Brain microvascular endothelial cell (primary cell): ENCODE results near the gene CCL25.
"Not testable (repeated sequence)": the region's sequence is repeated elsewhere in the genome, so short reads cannot be mapped to it uniquely, and the experiment has no call there.

ENCODE experiments used
- DNase-seq: peaks from one replicate; pipeline ENCODE4 v3.0.0-alpha.2; 2020
- H3K27ac ChIP-seq: fragments of 250-450 bp; sonication (Bioruptor Pico); 2 replicates; pipeline ENCODE4 v1.5.1; 2020; ENCODE audit warnings: mild to moderate bottlenecking, moderate library complexity
- H3K27me3 ChIP-seq: fragments of 250-450 bp; sonication (Bioruptor Pico); replicated peaks from 2 replicates; pipeline ENCODE4 v1.5.1; 2020; ENCODE audit warnings: mild to moderate bottlenecking
- H3K36me3 ChIP-seq: fragments of 250-450 bp; sonication (Bioruptor Pico); replicated peaks from 2 replicates; pipeline ENCODE4 v1.5.1; 2020; ENCODE audit warnings: mild to moderate bottlenecking
- H3K4me3 ChIP-seq: 2 replicates; pipeline ENCODE4 v1.5.1; 2011; ENCODE audit warnings: low read depth, mild to moderate bottlenecking, control low read depth, low read length, moderate library complexity
- in situ Hi-C: cut with HindIII; loops from 2 replicates; pipeline ENCODE4 v1.10.0; 2017; ENCODE audit warnings: low sequenced_read_pairs, low pct_ligation_motif_present
- TF ChIP-seq, protein P1 (sequence below): IDR thresholded peaks from 2 replicates; pipeline ENCODE4 v1.5.1; 2011; ENCODE audit warnings: low read depth, mild to moderate bottlenecking, moderate library complexity, low read length, control low read depth, inconsistent platforms; ENCODE audit errors: missing control alignments

Gene CCL25

GRCh38 chr19:8020681-8021080 lies 31.9 kb upstream of the CCL25 start:
- DNase-seq = no peak
- Histone ChIP-seq H3K27me3 (no peaks in the 10 kb centered on the region), H3K4me3 (no peak overlapping the region), H3K36me3 (no peaks in the 10 kb centered on the region), H3K27ac (no peak overlapping the region)
- TF ChIP-seq, protein P1, sequence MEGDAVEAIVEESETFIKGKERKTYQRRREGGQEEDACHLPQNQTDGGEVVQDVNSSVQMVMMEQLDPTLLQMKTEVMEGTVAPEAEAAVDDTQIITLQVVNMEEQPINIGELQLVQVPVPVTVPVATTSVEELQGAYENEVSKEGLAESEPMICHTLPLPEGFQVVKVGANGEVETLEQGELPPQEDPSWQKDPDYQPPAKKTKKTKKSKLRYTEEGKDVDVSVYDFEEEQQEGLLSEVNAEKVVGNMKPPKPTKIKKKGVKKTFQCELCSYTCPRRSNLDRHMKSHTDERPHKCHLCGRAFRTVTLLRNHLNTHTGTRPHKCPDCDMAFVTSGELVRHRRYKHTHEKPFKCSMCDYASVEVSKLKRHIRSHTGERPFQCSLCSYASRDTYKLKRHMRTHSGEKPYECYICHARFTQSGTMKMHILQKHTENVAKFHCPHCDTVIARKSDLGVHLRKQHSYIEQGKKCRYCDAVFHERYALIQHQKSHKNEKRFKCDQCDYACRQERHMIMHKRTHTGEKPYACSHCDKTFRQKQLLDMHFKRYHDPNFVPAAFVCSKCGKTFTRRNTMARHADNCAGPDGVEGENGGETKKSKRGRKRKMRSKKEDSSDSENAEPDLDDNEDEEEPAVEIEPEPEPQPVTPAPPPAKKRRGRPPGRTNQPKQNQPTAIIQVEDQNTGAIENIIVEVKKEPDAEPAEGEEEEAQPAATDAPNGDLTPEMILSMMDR = no peak
- in situ Hi-C loops = no loop called here

DNA sequence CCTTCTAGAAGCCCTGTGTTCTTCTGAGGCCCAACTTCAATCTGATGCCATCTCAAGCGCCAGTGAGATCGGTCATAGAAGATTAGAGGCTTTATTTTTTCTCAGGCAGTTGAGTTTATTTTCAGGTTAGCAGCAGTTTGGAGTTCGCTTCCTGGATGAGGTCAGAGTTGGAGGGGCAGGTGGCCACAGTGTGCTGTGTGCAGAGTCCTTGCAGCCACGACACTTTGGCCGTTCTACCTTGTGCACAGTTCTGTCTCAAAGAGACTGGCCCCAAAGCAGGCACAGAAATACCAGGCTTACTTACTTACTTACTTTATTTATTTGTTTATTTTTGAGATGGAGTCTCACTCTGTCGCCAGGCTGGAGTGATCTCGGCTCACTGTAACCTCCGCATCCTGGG lies 31.2 kb upstream of the CCL25 start:
- TF ChIP-seq, protein P1 = no peak
- Histone ChIP-seq H3K27ac (no peak overlapping the region), H3K27me3 (no peaks in the 10 kb centered on the region), H3K4me3 (no peak overlapping the region), H3K36me3 (no peaks in the 10 kb centered on the region)
- no peak for DNase-seq
- in situ Hi-C loops = no loop called here

GRCh38 chr19:8022275-8022674 lies 30.3 kb upstream of the CCL25 start:
- Histone ChIP-seq H3K27ac (no peak overlapping the region), H3K4me3 (no peak overlapping the region), H3K36me3 (no peaks in the 10 kb centered on the region), H3K27me3 (no peaks in the 10 kb centered on the region)
- no peak for DNase-seq
- TF ChIP-seq, protein P1 = no peak
- in situ Hi-C loops = no loop called here

DNA sequence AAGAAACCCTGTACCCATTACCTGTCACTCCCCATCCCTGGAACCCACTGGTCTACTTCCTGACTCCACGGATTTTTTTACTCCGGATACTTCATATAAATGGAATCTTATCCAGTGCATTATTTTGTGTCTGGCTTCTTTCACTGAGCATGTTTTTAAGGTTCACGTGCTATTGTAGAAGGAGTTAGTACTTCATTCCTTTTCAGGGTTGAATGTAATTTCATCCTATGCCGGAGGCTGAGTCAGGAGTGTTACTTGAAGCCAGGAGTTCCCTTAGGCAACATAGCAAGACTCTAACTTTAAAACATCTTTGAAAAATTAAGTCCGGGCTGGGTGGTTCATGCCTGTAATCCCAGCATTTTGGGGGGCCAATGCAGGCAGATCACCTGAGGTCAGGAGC lies 29.2 kb upstream of the CCL25 start:
- Histone ChIP-seq H3K36me3 (no peaks in the 10 kb centered on the region), H3K27me3 (no peaks in the 10 kb centered on the region), H3K27ac (no peak overlapping the region), H3K4me3 (no peak overlapping the region)
- TF ChIP-seq, protein P1 = no peak
- DNase-seq = no peak
- in situ Hi-C loops = no loop called here

DNA sequence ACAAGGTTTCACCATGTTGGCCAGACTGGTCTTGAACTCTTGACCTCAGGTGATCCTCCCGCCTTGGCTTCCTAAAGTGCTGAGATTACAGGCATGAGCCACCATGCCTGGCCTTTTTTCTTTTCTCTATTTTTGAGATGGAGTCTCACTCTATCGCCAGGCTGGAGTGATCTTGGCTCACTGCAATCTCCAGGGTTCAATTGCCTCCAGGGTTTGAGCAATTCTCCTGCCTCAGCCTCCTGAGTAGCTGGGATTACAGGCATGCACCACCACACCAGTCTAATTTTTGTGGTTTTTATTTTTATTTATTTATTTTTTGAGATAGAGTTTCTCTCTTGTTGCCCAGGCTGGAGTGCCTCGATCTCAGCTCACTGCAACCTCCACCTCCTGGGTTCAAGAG lies 28.3 kb upstream of the CCL25 start:
- H3K36me3 ChIP-seq, H3K4me3 ChIP-seq, DNase-seq, H3K27me3 ChIP-seq, in situ Hi-C loops, H3K27ac ChIP-seq: not testable (repeated sequence)

- in situ Hi-C loops = no loop called here
- Histone ChIP-seq H3K4me3 (no peak overlapping the region), H3K36me3 (no peaks in the 10 kb centered on the region), H3K27ac (no peak overlapping the region), H3K27me3 (no peaks in the 10 kb centered on the region)
- no peak for DNase-seq
- TF ChIP-seq, protein P1 = no peak
These were observed 27.2 kb upstream of the CCL25 start for GRCh38 chr19:8025316-8025715.
